ENCODE results near the gene SSPN.

The SSPN gene

GRCh38 chr12:26164118-26164517 lies 31.3 kb upstream of the SSPN start:
- in situ Hi-C loops (cut with HindIII; ENCODE audit: low pct_unique_long_range_greater_than_20kb, low sequenced_read_pairs) = no loop called here
- TF ChIP-seq JUND (IDR thresholded peaks at IDR 0.05; ENCODE audit: low read depth) = no peak
- no peak for DNase-seq (ENCODE audit: low read depth in 1 of 2, low spot score in 1 of 2)

- in situ Hi-C loops (cut with HindIII; ENCODE audit: low pct_unique_long_range_greater_than_20kb, low sequenced_read_pairs) = no loop called here
- no peak for TF ChIP-seq JUND (IDR thresholded peaks at IDR 0.05; ENCODE audit: low read depth)
- DNase-seq (ENCODE audit: low read depth in 1 of 2, low spot score in 1 of 2) = no peak
Observed at GRCh38 chr12:26172013-26172412, 23.4 kb upstream of the SSPN start.

- in situ Hi-C loops (cut with HindIII; ENCODE audit: low pct_unique_long_range_greater_than_20kb, low sequenced_read_pairs) = no loop called here
- no peak for DNase-seq (ENCODE audit: low read depth in 1 of 2, low spot score in 1 of 2)
- no peak for TF ChIP-seq JUND (IDR thresholded peaks at IDR 0.05; ENCODE audit: low read depth)
Observed at GRCh38 chr12:26172539-26172938, 22.8 kb upstream of the SSPN start.

- in situ Hi-C loops (cut with HindIII; ENCODE audit: low pct_unique_long_range_greater_than_20kb, low sequenced_read_pairs) = no loop called here
- DNase-seq (ENCODE audit: low read depth in 1 of 2, low spot score in 1 of 2) = no peak
- TF ChIP-seq JUND (IDR thresholded peaks at IDR 0.05; ENCODE audit: low read depth) = no peak
Observed at GRCh38 chr12:26172946-26173552, 22.3 kb upstream of the SSPN start.

- no peak for DNase-seq (ENCODE audit: low read depth in 1 of 2, low spot score in 1 of 2)
- in situ Hi-C loops (cut with HindIII; ENCODE audit: low pct_unique_long_range_greater_than_20kb, low sequenced_read_pairs) = no loop called here
- no peak for TF ChIP-seq JUND (IDR thresholded peaks at IDR 0.05; ENCODE audit: low read depth)
Observed at GRCh38 chr12:26176725-26177124, 18.6 kb upstream of the SSPN start.

- TF ChIP-seq JUND (IDR thresholded peaks at IDR 0.05; ENCODE audit: low read depth) = no peak
- DNase-seq (ENCODE audit: low read depth in 1 of 2, low spot score in 1 of 2) = no peak
- in situ Hi-C loops (cut with HindIII; ENCODE audit: low pct_unique_long_range_greater_than_20kb, low sequenced_read_pairs) = no loop called here
Observed at GRCh38 chr12:26177283-26177682, 18.1 kb upstream of the SSPN start.

GRCh38 chr12:26179826-26180225 lies 15.5 kb upstream of the SSPN start:
- DNase-seq (ENCODE audit: low read depth in 1 of 2, low spot score in 1 of 2) = peak in 1 of 2 experiments; percentile 55
- no peak for TF ChIP-seq JUND (IDR thresholded peaks at IDR 0.05; ENCODE audit: low read depth)
- in situ Hi-C loops (cut with HindIII; ENCODE audit: low pct_unique_long_range_greater_than_20kb, low sequenced_read_pairs) = no loop called here

GRCh38 chr12:26182377-26182776 lies 13.0 kb upstream of the SSPN start:
- no peak for TF ChIP-seq JUND (IDR thresholded peaks at IDR 0.05; ENCODE audit: low read depth)
- no peak for DNase-seq (ENCODE audit: low read depth in 1 of 2, low spot score in 1 of 2)
- in situ Hi-C loops (cut with HindIII; ENCODE audit: low pct_unique_long_range_greater_than_20kb, low sequenced_read_pairs) = no loop called here

- in situ Hi-C loops (cut with HindIII; ENCODE audit: low pct_unique_long_range_greater_than_20kb, low sequenced_read_pairs) = no loop called here
- no peak for DNase-seq (ENCODE audit: low read depth in 1 of 2, low spot score in 1 of 2)
- TF ChIP-seq JUND (IDR thresholded peaks at IDR 0.05; ENCODE audit: low read depth) = no peak
Observed at GRCh38 chr12:26185532-26186320, 9.6 kb upstream of the SSPN start.

GRCh38 chr12:26187014-26187798 lies 8.2 kb upstream of the SSPN start:
- no peak for TF ChIP-seq JUND (IDR thresholded peaks at IDR 0.05; ENCODE audit: low read depth)
- in situ Hi-C loops (cut with HindIII; ENCODE audit: low pct_unique_long_range_greater_than_20kb, low sequenced_read_pairs) = no loop called here
- no peak for DNase-seq (ENCODE audit: low read depth in 1 of 2, low spot score in 1 of 2)

- no peak for TF ChIP-seq JUND (IDR thresholded peaks at IDR 0.05; ENCODE audit: low read depth)
- no peak for DNase-seq (ENCODE audit: low read depth in 1 of 2, low spot score in 1 of 2)
- in situ Hi-C loops (cut with HindIII; ENCODE audit: low pct_unique_long_range_greater_than_20kb, low sequenced_read_pairs) = no loop called here
Observed at GRCh38 chr12:26188127-26188526, 7.2 kb upstream of the SSPN start.

GRCh38 chr12:26188641-26189040 lies 6.7 kb upstream of the SSPN start:
- TF ChIP-seq JUND (IDR thresholded peaks at IDR 0.05; ENCODE audit: low read depth) = no peak
- in situ Hi-C loops (cut with HindIII; ENCODE audit: low pct_unique_long_range_greater_than_20kb, low sequenced_read_pairs) = no loop called here
- no peak for DNase-seq (ENCODE audit: low read depth in 1 of 2, low spot score in 1 of 2)

- TF ChIP-seq JUND (IDR thresholded peaks at IDR 0.05; ENCODE audit: low read depth) = no peak
- DNase-seq (ENCODE audit: low read depth in 1 of 2, low spot score in 1 of 2) = no peak
- in situ Hi-C loops (cut with HindIII; ENCODE audit: low pct_unique_long_range_greater_than_20kb, low sequenced_read_pairs) = no loop called here
Observed at GRCh38 chr12:26192142-26192541, 3.2 kb upstream of the SSPN start.
